Sigmoid colon (tissue), 7 donors: Measurements from ENCODE around the gene ZDHHC11. TPM values are rescaled to one million over a fixed set of nuclear protein-coding genes. Genes with fewer than 3 reads are reported as not detected.
"Not testable (repeated sequence)": the region's sequence is repeated elsewhere in the genome, so short reads cannot be mapped to it uniquely, and the experiment has no call there.

Experiments used
- DNase-seq: peaks from one replicate; pipeline ENCODE4 v3.0.0-alpha.2; 2019
- H3K27ac ChIP-seq, 4 donors: fragments of 200-600 bp; sonication (generic); one replicate each; pipeline ENCODE4 v1.5.1; 2016 to 2019; ENCODE audit warnings: mild to moderate bottlenecking in 1 of 4
- H3K27me3 ChIP-seq, 3 donors: fragments of 200-600 bp; sonication (generic); one replicate each; pipeline ENCODE4 v1.5.1; 2019; ENCODE audit warnings: mild to moderate bottlenecking in 1 of 3
- H3K36me3 ChIP-seq, 4 donors: fragments of 200-600 bp; sonication (generic); one replicate each; pipeline ENCODE4 v1.5.1; 2016 to 2019
- H3K4me1 ChIP-seq, 4 donors: fragments of 200-600 bp; sonication (generic); one replicate each; pipeline ENCODE4 v1.5.1; 2017 to 2019
- H3K4me3 ChIP-seq, 4 donors: fragments of 200-600 bp; sonication (generic); one replicate each; pipeline ENCODE4 v1.5.1; 2017 to 2019; ENCODE audit warnings: mild to moderate bottlenecking in 2 of 4, moderate library complexity in 1 of 4
- H3K9me3 ChIP-seq, 4 donors: fragments of 200-600 bp in 3 of 4; sonication (generic) in 3 of 4; one replicate each; pipeline versions ENCODE4 v1.5.1 to v1.6.1; 2013 to 2019
- EP300 ChIP-seq, 4 donors: sonication (generic); formaldehyde crosslinking; IDR thresholded peaks; one replicate each; pipeline ENCODE4 v1.6.1; 2017; ENCODE audit warnings: antibody characterized with exemption in 4 of 4
- POLR2A ChIP-seq, 2 donors: fragments of 450-650 bp; IDR thresholded peaks; one replicate each; pipeline ENCODE4 v1.6.1; 2016; ENCODE audit warnings: antibody characterized with exemption in 2 of 2, mild to moderate bottlenecking in 2 of 2, moderate library complexity in 2 of 2
- POLR2AphosphoS5 ChIP-seq, 4 donors: sonication (generic); formaldehyde crosslinking; IDR thresholded peaks; one replicate each; pipeline ENCODE4 v1.6.1; 2017; ENCODE audit warnings: antibody characterized with exemption in 4 of 4
- WGBS, 2 donors: extraction: QIAGEN DNeasy Blood & Tissue Kit; methylation state at CpG; one replicate each; pipeline ENCODE4 v1.1.7; 2013; 5-methylcytosine and 5-hydroxymethylcytosine counted together
- intact Hi-C: fragments of 100-400 bp; cut with DNase I; formaldehyde crosslinking; loops from one replicate; pipeline ENCODE4 v1.15.1; 2023
- polyA plus RNA-seq, 3 donors: library from polyadenylated mRNA; stranded (reverse); fragments of 200-250 nt; gene quantifications; one replicate each; pipeline ENCODE4 v1.2.3, GENCODE V29; 2013
- total RNA-seq, 4 donors: library from RNA; depleted of rRNA; stranded (reverse); fragments of >200 nt; gene quantifications; one replicate each; pipeline ENCODE4 v1.1.0, GENCODE V29; 2016
- TF ChIP-seq, protein P1 (sequence below), 4 experiments: fragments of 450-650 bp in 3 of 4; fragments of 200-600 bp in 1 of 4; IDR thresholded peaks; one replicate each; pipeline ENCODE4 v1.5.1; 2016 to 2019; ENCODE audit warnings: antibody characterized with exemption in 4 of 4, mild to moderate bottlenecking in 3 of 4, moderate library complexity in 2 of 4
- donor health status: healthy with polysubstance abuse.
- donor health status: Bipolar disorder and iron deficiency.
- donor health status: healthy.

ZDHHC11 gene
- total and polyA plus RNA-seq, 7 donors: 0.60 to 8.0 (median 3.7) TPM; not detected in 1

DNA sequence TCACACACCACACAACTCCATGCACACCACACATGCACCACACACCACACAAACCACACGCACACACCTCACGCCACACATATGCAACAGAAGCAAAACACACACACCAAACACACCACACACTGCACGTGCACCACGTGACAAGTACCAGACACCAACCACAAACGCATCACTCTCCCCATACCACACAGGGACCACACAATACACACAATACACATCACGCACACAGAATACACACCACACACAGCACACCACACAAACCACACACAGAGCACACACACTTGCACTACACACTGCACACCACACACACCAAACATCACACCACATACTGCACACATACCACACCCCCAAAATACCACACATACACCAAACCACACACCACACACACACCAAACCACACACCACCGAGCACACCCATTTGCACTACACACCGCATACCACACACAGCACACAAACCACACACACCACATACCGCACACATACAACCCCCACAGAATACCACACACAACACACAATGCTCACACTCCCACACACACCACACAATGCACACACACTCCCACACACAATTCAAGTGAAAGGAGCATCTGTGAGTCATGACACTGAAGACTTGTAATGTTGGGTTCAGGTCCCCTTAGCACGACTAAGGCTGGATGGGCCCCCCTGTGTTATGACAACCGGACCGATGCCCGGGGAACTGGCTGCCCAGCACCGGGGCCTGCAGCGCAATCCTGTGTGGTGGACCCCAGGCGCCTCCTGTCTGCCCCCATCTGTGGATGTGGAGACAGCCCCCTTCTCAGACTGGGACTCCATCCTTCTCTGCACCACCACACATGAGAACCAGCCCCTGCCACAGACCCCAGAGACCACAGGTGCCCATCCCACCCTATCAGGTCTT lies 6.0 kb upstream of the ZDHHC11 start:
- 80 to 88% methylated on average over 16 of the region's 16 CpGs for whole genome bisulfite sequencing, 2 donors
- Histone ChIP-seq H3K4me1 (no peaks in the 10 kb centered on the region), H3K4me3 (no peak overlapping the region), H3K27ac (no peak overlapping the region), H3K27me3 (peaks cover 0 to 23% (median 15%) of the 10 kb centered on the region in 3 donors), H3K9me3 (no peaks in the 10 kb centered on the region), H3K36me3 (no peaks in the 10 kb centered on the region)
- peak; percentile 55 for DNase-seq
- TF ChIP-seq, protein P1, sequence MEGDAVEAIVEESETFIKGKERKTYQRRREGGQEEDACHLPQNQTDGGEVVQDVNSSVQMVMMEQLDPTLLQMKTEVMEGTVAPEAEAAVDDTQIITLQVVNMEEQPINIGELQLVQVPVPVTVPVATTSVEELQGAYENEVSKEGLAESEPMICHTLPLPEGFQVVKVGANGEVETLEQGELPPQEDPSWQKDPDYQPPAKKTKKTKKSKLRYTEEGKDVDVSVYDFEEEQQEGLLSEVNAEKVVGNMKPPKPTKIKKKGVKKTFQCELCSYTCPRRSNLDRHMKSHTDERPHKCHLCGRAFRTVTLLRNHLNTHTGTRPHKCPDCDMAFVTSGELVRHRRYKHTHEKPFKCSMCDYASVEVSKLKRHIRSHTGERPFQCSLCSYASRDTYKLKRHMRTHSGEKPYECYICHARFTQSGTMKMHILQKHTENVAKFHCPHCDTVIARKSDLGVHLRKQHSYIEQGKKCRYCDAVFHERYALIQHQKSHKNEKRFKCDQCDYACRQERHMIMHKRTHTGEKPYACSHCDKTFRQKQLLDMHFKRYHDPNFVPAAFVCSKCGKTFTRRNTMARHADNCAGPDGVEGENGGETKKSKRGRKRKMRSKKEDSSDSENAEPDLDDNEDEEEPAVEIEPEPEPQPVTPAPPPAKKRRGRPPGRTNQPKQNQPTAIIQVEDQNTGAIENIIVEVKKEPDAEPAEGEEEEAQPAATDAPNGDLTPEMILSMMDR (IDR thresholded peaks at IDR 0.05): no peak
- TF ChIP-seq EP300 (IDR thresholded peaks at IDR 0.05) (no peak), POLR2A (IDR thresholded peaks at IDR 0.05) (no peak), POLR2AphosphoS5 (IDR thresholded peaks at IDR 0.05) (no peak)
- intact Hi-C loops: no loop called here

DNA sequence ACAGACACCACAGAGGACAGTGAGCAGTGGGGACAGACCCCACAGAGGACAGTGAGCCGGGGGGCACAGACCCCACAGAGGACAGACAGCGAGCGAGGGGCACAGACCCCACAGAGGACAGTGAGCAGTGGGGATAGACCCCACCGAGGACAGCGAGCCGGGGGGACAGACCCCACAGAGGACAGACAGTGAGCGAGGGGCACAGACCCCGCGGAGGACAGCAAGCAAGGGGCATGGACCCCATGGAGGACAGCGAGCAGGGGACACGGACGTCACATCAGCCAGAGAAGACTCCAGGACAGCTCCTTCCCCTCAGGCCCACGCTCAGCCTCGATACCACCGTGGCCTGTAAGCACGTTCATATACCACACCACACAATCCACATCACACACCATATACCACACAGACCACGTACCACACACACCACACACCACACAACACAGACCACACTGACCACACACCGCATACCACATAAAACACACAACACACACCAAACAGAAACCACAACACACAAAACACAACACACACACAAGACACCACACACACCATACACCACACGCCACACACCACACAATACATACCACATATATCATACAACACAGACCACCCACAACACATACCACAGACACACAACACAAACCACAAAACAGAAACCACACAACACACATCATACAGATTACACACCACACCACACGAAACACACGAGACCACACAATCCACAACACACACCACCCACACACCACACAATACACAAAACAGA lies 5.2 kb upstream of the ZDHHC11 start:
- Histone ChIP-seq H3K4me3 (no peak overlapping the region), H3K27me3 (peaks cover 0 to 29% (median 17%) of the 10 kb centered on the region in 3 donors), H3K36me3 (no peaks in the 10 kb centered on the region), H3K9me3 (no peaks in the 10 kb centered on the region), H3K4me1 (no peaks in the 10 kb centered on the region), H3K27ac (no peak overlapping the region)
- TF ChIP-seq POLR2AphosphoS5 (IDR thresholded peaks at IDR 0.05): no peak
- no peak for TF ChIP-seq EP300 (IDR thresholded peaks at IDR 0.05)
- no peak for TF ChIP-seq POLR2A (IDR thresholded peaks at IDR 0.05)
- TF ChIP-seq, protein P1 (IDR thresholded peaks at IDR 0.05): no peak
- DNase-seq: peak; percentile 56
- 71 to 78% methylated on average over 21 of the region's 21 CpGs for WGBS, 2 donors
- intact Hi-C loops: no loop called here

DNA sequence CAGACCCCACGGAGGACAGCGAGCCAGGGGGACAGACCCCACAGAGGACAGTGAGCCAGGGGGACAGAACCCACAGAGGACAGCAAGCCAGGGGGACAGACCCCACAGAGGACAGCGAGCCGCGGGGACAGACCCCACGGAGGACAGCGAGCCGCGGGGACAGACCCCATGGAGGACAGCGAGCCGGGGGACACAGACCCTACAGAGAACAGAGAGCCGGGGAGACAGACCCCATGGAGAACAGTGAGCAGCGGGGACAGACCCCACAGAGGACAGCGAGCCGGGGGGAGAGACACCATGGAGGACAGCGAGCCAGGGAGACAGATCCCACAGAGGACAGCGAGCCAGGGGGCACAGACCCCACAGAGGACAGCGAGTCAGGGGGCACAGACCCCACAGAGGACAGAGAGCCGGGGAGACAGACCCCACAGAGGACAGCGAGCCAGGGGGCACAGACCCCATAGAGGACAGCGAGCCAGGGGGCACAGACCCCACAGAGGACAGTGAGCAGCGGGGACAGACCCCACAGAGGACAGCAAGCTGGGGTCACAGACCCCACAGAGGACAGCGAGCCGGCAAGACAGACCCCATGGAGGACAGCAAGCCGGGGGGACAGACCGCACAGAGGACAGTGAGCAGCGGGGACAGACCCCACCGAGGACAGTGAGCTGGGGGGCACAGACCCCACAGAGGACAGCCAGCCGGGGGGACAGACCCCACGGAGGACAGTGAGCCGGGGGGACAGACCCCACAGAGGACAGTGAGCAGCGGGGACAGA lies 4.4 kb upstream of the ZDHHC11 start:
- Histone ChIP-seq H3K27ac (no peak overlapping the region), H3K4me3 (no peak overlapping the region), H3K36me3 (no peaks in the 10 kb centered on the region), H3K9me3 (no peaks in the 10 kb centered on the region), H3K27me3 (peaks cover 0 to 37% (median 24%) of the 10 kb centered on the region in 3 donors), H3K4me1 (peaks cover 0 to under 1% (median 0%) of the 10 kb centered on the region in 4 donors)
- WGBS, 2 donors: 88 to 91% methylated on average over 32 of the region's 32 CpGs
- TF ChIP-seq POLR2AphosphoS5 (IDR thresholded peaks at IDR 0.05) (no peak), POLR2A (IDR thresholded peaks at IDR 0.05) (no peak), EP300 (IDR thresholded peaks at IDR 0.05) (no peak)
- TF ChIP-seq, protein P1 (IDR thresholded peaks at IDR 0.05): no peak
- peak; percentile 56 for DNase-seq
- intact Hi-C loops: no loop called here

DNA sequence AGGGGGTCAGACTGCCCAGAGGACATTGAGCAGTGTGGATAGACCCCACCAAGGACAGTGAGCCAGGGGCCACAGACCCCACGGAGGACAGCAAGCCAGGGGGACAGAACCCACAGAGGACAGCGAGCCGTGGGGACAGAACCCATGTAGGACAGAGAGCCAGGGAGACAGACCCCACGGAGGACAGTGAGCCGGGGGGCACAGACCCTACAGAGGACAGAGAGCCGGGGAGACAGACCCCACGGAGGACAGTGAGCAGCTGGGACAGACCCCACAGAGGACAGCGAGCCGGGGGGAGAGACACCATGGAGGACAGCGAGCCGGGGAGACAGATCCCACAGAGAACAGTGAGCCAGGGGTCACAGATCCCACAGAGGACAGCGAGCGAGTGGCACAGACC lies 3.4 kb upstream of the ZDHHC11 start:
- TF ChIP-seq POLR2AphosphoS5 (IDR thresholded peaks at IDR 0.05): no peak
- TF ChIP-seq, protein P1 (IDR thresholded peaks at IDR 0.05): no peak
- TF ChIP-seq EP300 (IDR thresholded peaks at IDR 0.05): no peak
- no peak for TF ChIP-seq POLR2A (IDR thresholded peaks at IDR 0.05)
- Histone ChIP-seq H3K4me3 (no peak overlapping the region), H3K27me3 (peaks cover 4 to 46% (median 33%) of the 10 kb centered on the region in 3 donors), H3K9me3 (no peaks in the 10 kb centered on the region), H3K27ac (no peak overlapping the region), H3K36me3 (no peaks in the 10 kb centered on the region), H3K4me1 (peaks cover 0 to 10% (median 6%) of the 10 kb centered on the region in 4 donors)
- 79 to 86% methylated on average over 13 of the region's 13 CpGs for WGBS, 2 donors
- intact Hi-C loops: no loop called here
- peak; percentile 47 for DNase-seq

DNA sequence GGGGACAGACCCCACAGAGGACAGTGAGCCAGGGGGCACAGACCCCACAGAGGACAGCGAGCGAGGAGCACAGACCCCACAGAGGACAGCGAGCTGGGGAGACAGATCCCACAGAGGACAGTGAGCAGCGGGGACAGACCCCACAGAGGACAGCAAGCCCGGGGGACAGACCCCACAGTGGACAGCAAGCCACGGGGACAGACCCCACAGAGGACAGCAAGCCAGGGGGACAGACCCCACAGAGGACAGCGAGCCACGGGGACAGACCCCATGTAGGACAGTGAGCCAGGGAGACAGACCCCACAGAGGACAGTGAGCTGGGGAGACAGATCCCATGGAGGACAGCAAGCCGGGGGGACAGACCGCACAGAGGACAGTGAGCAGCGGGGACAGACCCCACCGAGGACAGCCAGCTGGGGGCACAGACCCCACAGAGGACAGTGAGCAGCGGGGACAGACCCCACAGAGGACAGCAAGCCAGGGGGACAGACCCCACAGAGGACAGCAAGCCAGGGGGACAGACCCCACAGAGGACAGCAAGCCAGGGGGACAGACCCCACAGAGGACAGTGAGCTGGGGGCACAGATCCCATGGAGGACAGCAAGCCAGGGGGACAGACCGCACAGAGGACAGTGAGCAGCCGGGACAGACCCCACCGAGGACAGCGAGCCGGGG lies 2.8 kb upstream of the ZDHHC11 start:
- Histone ChIP-seq H3K27me3 (peaks cover 4 to 52% (median 34%) of the 10 kb centered on the region in 3 donors), H3K4me1 (peaks cover 0 to 10% (median 6%) of the 10 kb centered on the region in 4 donors)
- H3K9me3 ChIP-seq, H3K4me3 ChIP-seq, H3K36me3 ChIP-seq, intact Hi-C loops, H3K27ac ChIP-seq: not testable (repeated sequence)
- DNase-seq: peak; percentile 34
- 86 to 90% methylated on average over 18 of the region's 18 CpGs for WGBS, 2 donors
